HepG2 (cell line): ENCODE data around the gene MAST1. TPM values are rescaled to one million over a fixed set of nuclear protein-coding genes. Genes with fewer than 3 reads are reported as not detected.
A peak's percentile ranks its signal among the peaks of the same experiment; 100 is the strongest.

Experiments
- ARHGAP35 ChIP-seq: sonication (generic); formaldehyde crosslinking; IDR thresholded peaks from 2 replicates; pipeline ENCODE4 v1.9.0; 2022; ENCODE audit warnings: mild to moderate bottlenecking, inconsistent platforms, moderate library complexity, missing genetic modification reagents, borderline replicate concordance
- ARID4A ChIP-seq: sonication (generic); formaldehyde crosslinking; IDR thresholded peaks from 2 replicates; pipeline ENCODE4 v1.5.0; 2020; ENCODE audit warnings: mild to moderate bottlenecking, missing genetic modification reagents, borderline replicate concordance
- DMAP1 ChIP-seq: IDR thresholded peaks from 2 replicates; pipeline ENCODE4 v1.6.1; 2016
- KAT8 ChIP-seq: IDR thresholded peaks from 2 replicates; pipeline ENCODE4 v1.6.1; 2016; ENCODE audit warnings: missing genetic modification reagents, missing compliant biosample characterization
- KLF16 ChIP-seq, 2 experiments: sonication (generic) in 1 of 2; formaldehyde crosslinking in 1 of 2; IDR thresholded peaks; 2 replicates each; pipeline versions ENCODE4 v1.6.1 to v1.8.0; 2016 to 2023; ENCODE audit warnings: missing genetic modification reagents in 2 of 2, missing compliant biosample characterization in 1 of 2
- MIER2 ChIP-seq: IDR thresholded peaks from 2 replicates; pipeline ENCODE4 v1.6.1; 2016; ENCODE audit warnings: missing biosample characterization, missing genetic modification reagents
- RBFOX2 ChIP-seq: fragments of 200-400 bp; formaldehyde crosslinking; IDR thresholded peaks from 2 replicates; pipeline ENCODE4 v1.6.1; 2017; ENCODE audit warnings: low read depth, mild to moderate bottlenecking, low read length
- SKI ChIP-seq: fragments of 450-650 bp; IDR thresholded peaks from one replicate; pipeline ENCODE4 v1.6.1; 2018; ENCODE audit warnings: mild to moderate bottlenecking; ENCODE audit not compliant: partially characterized antibody
- ZBTB42 ChIP-seq: sonication (generic); formaldehyde crosslinking; IDR thresholded peaks from 2 replicates; pipeline ENCODE4 v1.5.0; 2020; ENCODE audit warnings: mild to moderate bottlenecking, missing genetic modification reagents
- ZNF782 ChIP-seq: sonication (generic); formaldehyde crosslinking; IDR thresholded peaks from 2 replicates; pipeline ENCODE4 v1.4.0; 2020; ENCODE audit warnings: missing genetic modification reagents, mild to moderate bottlenecking, borderline replicate concordance
- ZNF850 ChIP-seq: sonication (generic); formaldehyde crosslinking; conservative IDR thresholded peaks from 2 replicates; pipeline ENCODE4 v1.9.0; 2021; ENCODE audit warnings: mild to moderate bottlenecking, missing genetic modification reagents
- ZSCAN9 ChIP-seq: IDR thresholded peaks from 2 replicates; pipeline ENCODE4 v1.6.1; 2016; ENCODE audit warnings: borderline replicate concordance
- polyA plus RNA-seq, 8 experiments: library from polyadenylated mRNA; depleted of rRNA in 3 of 8; stranded (reverse) in 7 of 8; unstranded in 1 of 8; fragments of >200 nt; fragmentation: Illumina TruSeq in 4 of 8; extraction: Trizol in 4 of 8; gene quantifications; 2 replicates each; pipeline versions ENCODE4 v1.2.1 to v1.2.3, GENCODE V29; 2011 to 2016; ENCODE audit warnings: low read depth in 4 of 8, missing spikeins in 1 of 8, mixed read lengths in 1 of 8; ENCODE audit not compliant: insufficient read depth in 1 of 8
- total RNA-seq, 5 experiments: library from RNA; depleted of rRNA; stranded (reverse); fragments of >200 nt; fragmentation: Illumina TruSeq; extraction: Trizol; gene quantifications; 2 replicates each; pipeline ENCODE4 v1.2.3, GENCODE V29; 2016; ENCODE audit warnings: low read depth in 1 of 5
- TF ChIP-seq, protein P1 (sequence below): sonication (generic); formaldehyde crosslinking; IDR thresholded peaks from 2 replicates; pipeline ENCODE4 v1.4.0; 2020; ENCODE audit warnings: missing genetic modification reagents
- TF ChIP-seq, protein P2 (sequence below): IDR thresholded peaks from 2 replicates; pipeline ENCODE4 v1.6.1; 2016; ENCODE audit warnings: low read depth, borderline replicate concordance
- TF ChIP-seq, protein P3 (sequence below), 2 experiments: sonication (generic) in 1 of 2; formaldehyde crosslinking in 1 of 2; IDR thresholded peaks; 2 replicates each; pipeline versions ENCODE4 v1.4.0 to v1.6.1; 2018 to 2020; ENCODE audit warnings: missing genetic modification reagents in 2 of 2, borderline replicate concordance in 1 of 2, low read depth in 1 of 2, mild to moderate bottlenecking in 1 of 2, missing biosample characterization in 1 of 2
- TF ChIP-seq, protein P4 (sequence below): sonication (generic); formaldehyde crosslinking; IDR thresholded peaks from 2 replicates; pipeline ENCODE4 v1.5.1; 2020; ENCODE audit warnings: mild to moderate bottlenecking, missing genetic modification reagents, moderate library complexity

Gene MAST1
- total and polyA plus RNA-seq, 2 of the 13 experiments (the other 11 are each of a cell fraction or from before 2014, with no cell fraction given), result 0.73 to 4.7 TPM

DNA sequence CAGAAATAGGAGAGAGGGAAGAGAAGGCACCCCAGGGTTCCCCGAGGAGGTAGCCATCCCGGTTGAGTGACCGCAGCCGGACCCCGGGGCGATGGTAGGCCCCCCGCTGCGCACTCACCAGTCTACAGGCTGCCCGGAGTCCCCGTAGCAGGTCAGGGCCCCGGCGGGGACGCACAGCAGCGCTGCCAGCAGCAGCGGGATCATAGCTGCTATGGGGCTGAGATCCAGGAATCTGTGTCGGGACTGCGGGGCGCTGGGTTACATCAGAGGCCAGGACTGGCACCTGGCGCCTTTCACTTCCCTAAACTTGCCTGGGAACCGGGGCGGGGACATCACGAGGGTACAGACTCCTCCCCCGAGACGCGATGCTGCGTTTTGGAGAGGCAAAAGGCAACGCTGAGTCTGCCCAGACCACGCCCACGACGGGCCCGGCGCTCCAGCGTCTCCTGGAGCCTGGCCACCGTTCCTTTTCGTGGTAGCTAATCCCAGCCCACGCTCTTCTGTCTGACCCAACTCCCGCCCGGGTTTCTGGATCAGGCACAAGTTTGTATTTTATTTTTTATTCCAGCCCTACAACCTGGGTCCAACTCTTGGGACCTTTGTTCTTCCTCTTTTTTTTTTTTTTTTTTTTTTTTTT lies 43.0 kb downstream of the MAST1 start, which contains the start of gene DNASE2 (continued):
- TF ChIP-seq, protein P1, sequence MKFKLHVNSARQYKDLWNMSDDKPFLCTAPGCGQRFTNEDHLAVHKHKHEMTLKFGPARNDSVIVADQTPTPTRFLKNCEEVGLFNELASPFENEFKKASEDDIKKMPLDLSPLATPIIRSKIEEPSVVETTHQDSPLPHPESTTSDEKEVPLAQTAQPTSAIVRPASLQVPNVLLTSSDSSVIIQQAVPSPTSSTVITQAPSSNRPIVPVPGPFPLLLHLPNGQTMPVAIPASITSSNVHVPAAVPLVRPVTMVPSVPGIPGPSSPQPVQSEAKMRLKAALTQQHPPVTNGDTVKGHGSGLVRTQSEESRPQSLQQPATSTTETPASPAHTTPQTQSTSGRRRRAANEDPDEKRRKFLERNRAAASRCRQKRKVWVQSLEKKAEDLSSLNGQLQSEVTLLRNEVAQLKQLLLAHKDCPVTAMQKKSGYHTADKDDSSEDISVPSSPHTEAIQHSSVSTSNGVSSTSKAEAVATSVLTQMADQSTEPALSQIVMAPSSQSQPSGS (CRISPR knock-in tag), result no peak
- TF ChIP-seq, protein P2, sequence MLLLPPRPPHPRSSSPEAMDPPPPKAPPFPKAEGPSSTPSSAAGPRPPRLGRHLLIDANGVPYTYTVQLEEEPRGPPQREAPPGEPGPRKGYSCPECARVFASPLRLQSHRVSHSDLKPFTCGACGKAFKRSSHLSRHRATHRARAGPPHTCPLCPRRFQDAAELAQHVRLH (CRISPR knock-in tag), result peak; percentile 42; the same call in 1 of the 2 replicates
- TF ChIP-seq ARID4A, result peak; percentile 40; the same call in 1 of the 2 replicates
- TF ChIP-seq ZNF782 (CRISPR knock-in tag), result no peak
- peak; percentile 59 for TF ChIP-seq KAT8
- TF ChIP-seq ZSCAN9, result 0 out of 2 replicates have a peak, but pooled peaks have one; percentile 21
- no peak for TF ChIP-seq ZNF850
- no peak for TF ChIP-seq KLF16 (CRISPR knock-in tag; IDR thresholded peaks at IDR 0.05)
- peak; percentile 52 for TF ChIP-seq RBFOX2
- 0 out of 2 replicates have a peak, but pooled peaks have one; percentile 34 for TF ChIP-seq DMAP1 (CRISPR knock-in tag)
- TF ChIP-seq ZBTB42 (CRISPR knock-in tag), result 0 out of 2 replicates have a peak, but pooled peaks have one; percentile 25
- no peak for TF ChIP-seq ARHGAP35 (CRISPR knock-in tag)
- TF ChIP-seq, protein P3, sequence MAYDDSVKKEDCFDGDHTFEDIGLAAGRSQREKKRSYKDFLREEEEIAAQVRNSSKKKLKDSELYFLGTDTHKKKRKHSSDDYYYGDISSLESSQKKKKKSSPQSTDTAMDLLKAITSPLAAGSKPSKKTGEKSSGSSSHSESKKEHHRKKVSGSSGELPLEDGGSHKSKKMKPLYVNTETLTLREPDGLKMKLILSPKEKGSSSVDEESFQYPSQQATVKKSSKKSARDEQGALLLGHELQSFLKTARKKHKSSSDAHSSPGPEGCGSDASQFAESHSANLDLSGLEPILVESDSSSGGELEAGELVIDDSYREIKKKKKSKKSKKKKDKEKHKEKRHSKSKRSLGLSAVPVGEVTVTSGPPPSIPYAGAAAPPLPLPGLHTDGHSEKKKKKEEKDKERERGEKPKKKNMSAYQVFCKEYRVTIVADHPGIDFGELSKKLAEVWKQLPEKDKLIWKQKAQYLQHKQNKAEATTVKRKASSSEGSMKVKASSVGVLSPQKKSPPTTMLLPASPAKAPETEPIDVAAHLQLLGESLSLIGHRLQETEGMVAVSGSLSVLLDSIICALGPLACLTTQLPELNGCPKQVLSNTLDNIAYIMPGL (CRISPR knock-in tag; IDR thresholded peaks at IDR 0.05; ENCODE audit: borderline replicate concordance in 1 of 2, low read depth in 1 of 2), result 0 out of 4 replicates have a peak, but pooled peaks have one; percentile 20 to 36
- peak; percentile 11 for TF ChIP-seq SKI
- no peak for TF ChIP-seq MIER2 (CRISPR knock-in tag)
- TF ChIP-seq, protein P4, sequence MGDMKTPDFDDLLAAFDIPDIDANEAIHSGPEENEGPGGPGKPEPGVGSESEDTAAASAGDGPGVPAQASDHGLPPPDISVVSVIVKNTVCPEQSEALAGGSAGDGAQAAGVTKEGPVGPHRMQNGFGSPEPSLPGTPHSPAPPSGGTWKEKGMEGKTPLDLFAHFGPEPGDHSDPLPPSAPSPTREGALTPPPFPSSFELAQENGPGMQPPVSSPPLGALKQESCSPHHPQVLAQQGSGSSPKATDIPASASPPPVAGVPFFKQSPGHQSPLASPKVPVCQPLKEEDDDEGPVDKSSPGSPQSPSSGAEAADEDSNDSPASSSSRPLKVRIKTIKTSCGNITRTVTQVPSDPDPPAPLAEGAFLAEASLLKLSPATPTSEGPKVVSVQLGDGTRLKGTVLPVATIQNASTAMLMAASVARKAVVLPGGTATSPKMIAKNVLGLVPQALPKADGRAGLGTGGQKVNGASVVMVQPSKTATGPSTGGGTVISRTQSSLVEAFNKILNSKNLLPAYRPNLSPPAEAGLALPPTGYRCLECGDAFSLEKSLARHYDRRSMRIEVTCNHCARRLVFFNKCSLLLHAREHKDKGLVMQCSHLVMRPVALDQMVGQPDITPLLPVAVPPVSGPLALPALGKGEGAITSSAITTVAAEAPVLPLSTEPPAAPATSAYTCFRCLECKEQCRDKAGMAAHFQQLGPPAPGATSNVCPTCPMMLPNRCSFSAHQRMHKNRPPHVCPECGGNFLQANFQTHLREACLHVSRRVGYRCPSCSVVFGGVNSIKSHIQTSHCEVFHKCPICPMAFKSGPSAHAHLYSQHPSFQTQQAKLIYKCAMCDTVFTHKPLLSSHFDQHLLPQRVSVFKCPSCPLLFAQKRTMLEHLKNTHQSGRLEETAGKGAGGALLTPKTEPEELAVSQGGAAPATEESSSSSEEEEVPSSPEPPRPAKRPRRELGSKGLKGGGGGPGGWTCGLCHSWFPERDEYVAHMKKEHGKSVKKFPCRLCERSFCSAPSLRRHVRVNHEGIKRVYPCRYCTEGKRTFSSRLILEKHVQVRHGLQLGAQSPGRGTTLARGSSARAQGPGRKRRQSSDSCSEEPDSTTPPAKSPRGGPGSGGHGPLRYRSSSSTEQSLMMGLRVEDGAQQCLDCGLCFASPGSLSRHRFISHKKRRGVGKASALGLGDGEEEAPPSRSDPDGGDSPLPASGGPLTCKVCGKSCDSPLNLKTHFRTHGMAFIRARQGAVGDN (CRISPR knock-in tag), result peak; percentile 68
